HUES64 (cell line): ENCODE results near the gene FBXO44. TPM values are rescaled to one million over a fixed set of nuclear protein-coding genes. Genes with fewer than 3 reads are reported as not detected.
A peak's percentile ranks its signal among the peaks of the same experiment; 100 is the strongest.
"Not testable (repeated sequence)": the region's sequence is repeated elsewhere in the genome, so short reads cannot be mapped to it uniquely, and the experiment has no call there.

Experiments
- H3K27ac ChIP-seq: 2 replicates; pipeline ENCODE4 v1.7.0; 2013; ENCODE audit warnings: low read depth, low read length, inconsistent platforms
- H3K27me3 ChIP-seq: 2 replicates; pipeline ENCODE4 v1.6.1; 2013; ENCODE audit warnings: mild to moderate bottlenecking, low read length; ENCODE audit not compliant: insufficient read depth
- H3K36me3 ChIP-seq: 2 replicates; pipeline ENCODE4 v1.6.1; 2013; ENCODE audit warnings: mild to moderate bottlenecking, low read length; ENCODE audit not compliant: insufficient read depth
- H3K4me1 ChIP-seq: 2 replicates; pipeline ENCODE4 v1.6.1; 2013; ENCODE audit warnings: mild to moderate bottlenecking, low read length, moderate library complexity; ENCODE audit not compliant: insufficient read depth
- H3K4me3 ChIP-seq: 2 replicates; pipeline ENCODE4 v1.5.1; 2013; ENCODE audit warnings: mild to moderate bottlenecking, low read length, moderate library complexity
- H3K9ac ChIP-seq: 2 replicates; pipeline ENCODE4 v1.6.1; 2013; ENCODE audit warnings: mild to moderate bottlenecking, low read depth, low read length
- H3K9me3 ChIP-seq: 2 replicates; pipeline ENCODE4 v1.6.1; 2013; ENCODE audit warnings: low read depth, low read length; ENCODE audit not compliant: insufficient read depth
- WGBS: fragments of 150-250, 120-280 bp; methylation state at CpG from one replicate; pipeline ENCODE4 v1.1.7; 2013; ENCODE audit warnings: missing lambda C conversion rate; 5-methylcytosine and 5-hydroxymethylcytosine counted together
- polyA plus RNA-seq, 2 experiments: library from polyadenylated mRNA; stranded (reverse); fragments of 50-300 nt; gene quantifications; one replicate each; pipeline ENCODE4 v1.2.3, GENCODE V29; 2013

Gene FBXO44
- polyA plus RNA-seq (2013, experiment 1 of 2), result 9.3 TPM
- polyA plus RNA-seq (2013, experiment 2 of 2), result 10.0 TPM

GRCh38 chr1:11654137-11654938 is at the start of gene FBXO44, which contains the start of gene FBXO2:
Gene FBXO44, plus strand, starts transcription at chr1:11654877. Its CDS starts 959 bp downstream, at chr1:11655836.
Gene FBXO2, minus strand, starts transcription at chr1:11654429. Its CDS starts 89 bp downstream, at chr1:11654340.
- H3K9me3 ChIP-seq, result no peaks in the 10 kb centered on the region
- H3K4me3 ChIP-seq, result peak within 1 kb of the TSS; percentile 74
- under 1% methylated on average over 89 of the region's 94 CpGs for WGBS
- peak within 1 kb of the TSS; percentile 56 for H3K9ac ChIP-seq
- peaks cover 16% of the 10 kb centered on the region for H3K36me3 ChIP-seq
- peaks cover 24% of the 10 kb centered on the region for H3K4me1 ChIP-seq
- H3K27me3 ChIP-seq, result peaks cover 41% of the 10 kb centered on the region
- H3K27ac ChIP-seq, result no peak within 1 kb of the TSS; the same call in 1 of the 2 replicates

GRCh38 chr1:11606775-11607174 is 47.9 kb upstream of the FBXO44 start:
- Histone ChIP-seq H3K4me1 (peaks cover 9% of the 10 kb centered on the region; the same call in 1 of the 2 replicates), H3K9me3 (no peaks in the 10 kb centered on the region)
- WGBS, result 96% methylated on average over 6 of the region's 6 CpGs

GRCh38 chr1:11608596-11609130 is 46.0 kb upstream of the FBXO44 start:
- not testable (repeated sequence) for H3K9me3 ChIP-seq, H3K36me3 ChIP-seq, H3K4me1 ChIP-seq, H3K4me3 ChIP-seq, H3K27me3 ChIP-seq, H3K9ac ChIP-seq, H3K27ac ChIP-seq
- WGBS, result 95% methylated on average over 37 of the region's 37 CpGs

More at GRCh38 chr1:11606775-11607174, 47.9 kb upstream of the FBXO44 start:
- Histone ChIP-seq H3K36me3 (no peaks in the 10 kb centered on the region), H3K27me3 (no peaks in the 10 kb centered on the region), H3K9ac (no peak overlapping the region), H3K4me3 (no peak overlapping the region), H3K27ac (no peak overlapping the region)

- H3K4me1 ChIP-seq, H3K9me3 ChIP-seq, H3K4me3 ChIP-seq, H3K27ac ChIP-seq, H3K36me3 ChIP-seq, H3K9ac ChIP-seq, H3K27me3 ChIP-seq: not testable (repeated sequence)
- 94% methylated on average over 12 of the region's 13 CpGs for WGBS
Observed at GRCh38 chr1:11609378-11609777, 45.3 kb upstream of the FBXO44 start.

- Histone ChIP-seq H3K4me1 (no peaks in the 10 kb centered on the region), H3K9ac (no peak overlapping the region), H3K27me3 (no peaks in the 10 kb centered on the region), H3K27ac (no peak overlapping the region), H3K9me3 (no peaks in the 10 kb centered on the region), H3K4me3 (no peak overlapping the region), H3K36me3 (no peaks in the 10 kb centered on the region)
- 80% methylated on average over 6 of the region's 6 CpGs for WGBS
Observed at GRCh38 chr1:11610629-11611180, 44.0 kb upstream of the FBXO44 start.

GRCh38 chr1:11611638-11612327 is 42.9 kb upstream of the FBXO44 start:
- Histone ChIP-seq H3K9ac (no peak overlapping the region), H3K9me3 (no peaks in the 10 kb centered on the region), H3K4me3 (no peak overlapping the region), H3K27me3 (no peaks in the 10 kb centered on the region), H3K4me1 (no peaks in the 10 kb centered on the region), H3K36me3 (no peaks in the 10 kb centered on the region), H3K27ac (no peak overlapping the region)
- 77% methylated on average over 7 of the region's 7 CpGs for WGBS

- H3K27me3 ChIP-seq, result no peaks in the 10 kb centered on the region
- H3K4me1 ChIP-seq, result no peaks in the 10 kb centered on the region
- H3K9ac ChIP-seq, result no peak overlapping the region
- no peak overlapping the region for H3K27ac ChIP-seq
- no peaks in the 10 kb centered on the region for H3K9me3 ChIP-seq
- WGBS, result 90% methylated on average over 5 of the region's 5 CpGs
- no peak overlapping the region for H3K4me3 ChIP-seq
- H3K36me3 ChIP-seq, result no peaks in the 10 kb centered on the region
Observed at GRCh38 chr1:11613347-11613746, 41.3 kb upstream of the FBXO44 start.

- WGBS, result 81% methylated on average over 16 of the region's 16 CpGs
- Histone ChIP-seq H3K9me3 (no peaks in the 10 kb centered on the region), H3K27ac (no peak overlapping the region), H3K4me3 (no peak overlapping the region), H3K27me3 (no peaks in the 10 kb centered on the region), H3K36me3 (no peaks in the 10 kb centered on the region), H3K9ac (no peak overlapping the region), H3K4me1 (no peaks in the 10 kb centered on the region)
Observed at GRCh38 chr1:11615090-11615489, 39.6 kb upstream of the FBXO44 start.

- Histone ChIP-seq H3K27me3 (no peaks in the 10 kb centered on the region), H3K27ac (no peak overlapping the region), H3K9ac (no peak overlapping the region), H3K4me3 (no peak overlapping the region), H3K9me3 (no peaks in the 10 kb centered on the region), H3K36me3 (no peaks in the 10 kb centered on the region), H3K4me1 (no peaks in the 10 kb centered on the region)
- WGBS, result 83% methylated on average over 7 of the region's 7 CpGs
Observed at GRCh38 chr1:11616766-11617165, 37.9 kb upstream of the FBXO44 start.

GRCh38 chr1:11617314-11617713 is 37.4 kb upstream of the FBXO44 start:
- Histone ChIP-seq H3K9ac (no peak overlapping the region), H3K4me3 (no peak overlapping the region), H3K9me3 (no peaks in the 10 kb centered on the region), H3K36me3 (no peaks in the 10 kb centered on the region), H3K27me3 (no peaks in the 10 kb centered on the region), H3K4me1 (no peaks in the 10 kb centered on the region), H3K27ac (no peak overlapping the region)
- 77% methylated on average over 7 of the region's 7 CpGs for WGBS

- WGBS, result 92% methylated on average over 2 of the region's 2 CpGs
- H3K4me1 ChIP-seq, result no peaks in the 10 kb centered on the region
- no peaks in the 10 kb centered on the region for H3K9me3 ChIP-seq
- H3K9ac ChIP-seq, result no peak overlapping the region
- no peak overlapping the region for H3K4me3 ChIP-seq
- H3K27ac ChIP-seq, result no peak overlapping the region
- no peaks in the 10 kb centered on the region for H3K36me3 ChIP-seq
- H3K27me3 ChIP-seq, result no peaks in the 10 kb centered on the region
Observed at GRCh38 chr1:11617741-11618140, 36.9 kb upstream of the FBXO44 start.
